Gastrocnemius medialis (tissue), 4 donors: ENCODE measurements around the gene RAB3C.

Experiments used
- CTCF ChIP-seq, 5 experiments: fragments of 450-650 bp in 3 of 5; fragments of 200-600 bp in 2 of 5; sonication (generic) in 2 of 5; IDR thresholded peaks in 4 of 5; conservative IDR thresholded peaks in 1 of 5; 1 replicate in 4 of 5; 2 replicates in 1 of 5; pipeline ENCODE4 v1.5.1; 2016 to 2019; ENCODE audit warnings: antibody characterized with exemption in 5 of 5, mild to moderate bottlenecking in 3 of 5, moderate library complexity in 3 of 5
- POLR2A ChIP-seq, 2 donors: fragments of 450-650 bp; IDR thresholded peaks; one replicate each; pipeline ENCODE4 v1.6.1; 2017; ENCODE audit warnings: antibody characterized with exemption in 2 of 2, mild to moderate bottlenecking in 2 of 2, moderate library complexity in 2 of 2

DNA sequence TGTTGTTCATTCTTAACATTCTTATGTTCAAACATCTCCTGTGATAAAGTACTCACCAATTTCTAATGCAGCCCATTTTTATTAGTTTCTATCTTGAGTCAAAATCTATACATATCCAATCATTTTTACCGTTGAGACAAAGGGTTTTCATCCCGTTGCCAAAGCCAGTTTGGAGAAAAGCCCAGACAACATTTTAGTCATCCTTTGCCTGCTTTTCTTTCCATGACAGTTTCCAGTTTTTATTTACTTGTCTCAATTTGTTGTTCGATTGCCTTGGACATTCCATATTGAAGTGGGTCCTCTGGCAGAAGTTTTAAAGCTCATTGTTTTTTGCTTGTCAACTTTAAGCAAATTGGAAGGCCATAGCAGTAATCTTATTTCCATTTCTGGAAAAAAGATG, 123.9 kb downstream of the RAB3C start:
- TF ChIP-seq CTCF (IDR thresholded peaks at IDR 0.05 in 4 of 5, conservative IDR thresholded peaks at IDR 0.05 in 1 of 5), result no peak
- TF ChIP-seq POLR2A (IDR thresholded peaks at IDR 0.05), result no peak
